HG02852 (cell line): ENCODE measurements around the gene ZPR1.
A peak's percentile ranks its signal among the peaks of the same experiment; 100 is the strongest.
"Not testable (repeated sequence)": the region's sequence is repeated elsewhere in the genome, so short reads cannot be mapped to it uniquely, and the experiment has no call there.

Experiments used
- ATAC-seq: cut with Tn5 transposase; IDR thresholded peaks from one replicate; pipeline ENCODE4 v1.9.1; 2021; ENCODE audit warnings: mild to moderate bottlenecking, moderate library complexity; ENCODE audit not compliant: unreplicated experiment

Gene ZPR1

GRCh38 chr11:116771935-116772334, 15.9 kb downstream of the ZPR1 start:
- no peak for ATAC-seq

- no peak for ATAC-seq
These were observed 25.7 kb downstream of the ZPR1 start for GRCh38 chr11:116762132-116762531.

GRCh38 chr11:116756044-116756443, 31.8 kb downstream of the ZPR1 start:
- not testable (repeated sequence) for ATAC-seq

- no peak for ATAC-seq
These were observed 37.6 kb downstream of the ZPR1 start for GRCh38 chr11:116750070-116750718.

GRCh38 chr11:116742104-116742503, 45.7 kb downstream of the ZPR1 start:
- ATAC-seq = no peak

- ATAC-seq = no peak
These were observed 47.1 kb downstream of the ZPR1 start for GRCh38 chr11:116740741-116741140.

GRCh38 chr11:116738975-116739374, 48.8 kb downstream of the ZPR1 start:
- ATAC-seq = no peak

- no peak for ATAC-seq
These were observed 51.1 kb downstream of the ZPR1 start for GRCh38 chr11:116736763-116737162.

GRCh38 chr11:116733969-116734508, 53.8 kb downstream of the ZPR1 start:
- ATAC-seq = no peak

- ATAC-seq = peak; percentile 47
These were observed 54.6 kb downstream of the ZPR1 start for GRCh38 chr11:116733043-116733755.

- peak; percentile 78 for ATAC-seq
These were observed 55.4 kb downstream of the ZPR1 start for GRCh38 chr11:116732271-116733042.

- no peak for ATAC-seq
These were observed 56.0 kb downstream of the ZPR1 start for GRCh38 chr11:116731821-116732220.

GRCh38 chr11:116731097-116731761, 56.6 kb downstream of the ZPR1 start:
- no peak for ATAC-seq

- no peak for ATAC-seq
These were observed 57.2 kb downstream of the ZPR1 start for GRCh38 chr11:116730601-116731000.

- no peak for ATAC-seq
These were observed 57.6 kb downstream of the ZPR1 start for GRCh38 chr11:116730241-116730561.

- no peak for ATAC-seq
These were observed 58.2 kb downstream of the ZPR1 start for GRCh38 chr11:116729501-116730240.

GRCh38 chr11:116727990-116728389, 59.8 kb downstream of the ZPR1 start:
- ATAC-seq = no peak

- ATAC-seq = no peak
These were observed 62.2 kb downstream of the ZPR1 start for GRCh38 chr11:116725434-116726221.

GRCh38 chr11:116724813-116725212, 63.0 kb downstream of the ZPR1 start:
- no peak for ATAC-seq
